Transverse colon (tissue), 4 donors: ENCODE results near the gene OR51I1. TPM values are rescaled to one million over a fixed set of nuclear protein-coding genes. Genes with fewer than 3 reads are reported as not detected.

Experiments
- DNase-seq: peaks from one replicate; pipeline ENCODE4 v3.0.0-alpha.2; 2019
- H3K27ac ChIP-seq, 4 donors: fragments of 200-600 bp; sonication (generic); 2 replicates each; pipeline ENCODE4 v1.5.1; 2016 to 2018; ENCODE audit warnings: inconsistent platforms in 4 of 4
- H3K27me3 ChIP-seq: fragments of 200-600 bp; sonication (generic); 2 replicates; pipeline ENCODE4 v1.5.1; 2017; ENCODE audit warnings: inconsistent platforms
- H3K36me3 ChIP-seq, 4 donors: fragments of 200-600 bp; sonication (generic); 2 replicates each; pipeline ENCODE4 v1.5.1; 2017 to 2019; ENCODE audit warnings: inconsistent platforms in 4 of 4
- H3K4me1 ChIP-seq, 4 donors: fragments of 200-600 bp; sonication (generic); 2 replicates each; pipeline ENCODE4 v1.5.1; 2017 to 2020; ENCODE audit warnings: inconsistent platforms in 4 of 4
- H3K4me3 ChIP-seq, 4 donors: fragments of 200-600 bp; sonication (generic); 1 replicate in 1 of 4; 2 replicates in 3 of 4; pipeline versions ENCODE4 v1.5.1 to v1.6.1; 2017 to 2019; ENCODE audit warnings: inconsistent platforms in 4 of 4
- H3K9me3 ChIP-seq, 2 donors: fragments of 200-600 bp; sonication (generic); 2 replicates each; pipeline ENCODE4 v1.5.1; 2017 to 2019; ENCODE audit warnings: inconsistent platforms in 2 of 2
- CTCF ChIP-seq, 5 experiments: fragments of 200-600 bp in 3 of 5; fragments of 450-650 bp in 2 of 5; sonication (generic) in 3 of 5; IDR thresholded peaks; 1 replicate in 2 of 5; 2 replicates in 3 of 5; pipeline ENCODE4 v1.5.1; 2016 to 2017; ENCODE audit warnings: antibody characterized with exemption in 5 of 5, inconsistent platforms in 3 of 5, mild to moderate bottlenecking in 2 of 5, moderate library complexity in 1 of 5
- EP300 ChIP-seq: sonication (generic); formaldehyde crosslinking; IDR thresholded peaks from one replicate; pipeline ENCODE4 v1.6.1; 2017; ENCODE audit warnings: antibody characterized with exemption, low read depth
- POLR2A ChIP-seq: fragments of 450-650 bp; IDR thresholded peaks from one replicate; pipeline ENCODE4 v1.6.1; 2016; ENCODE audit warnings: antibody characterized with exemption, mild to moderate bottlenecking, moderate library complexity
- POLR2AphosphoS5 ChIP-seq, 3 donors: sonication (generic); formaldehyde crosslinking; IDR thresholded peaks; one replicate each; pipeline ENCODE4 v1.6.1; 2016; ENCODE audit warnings: antibody characterized with exemption in 3 of 3
- WGBS, 2 donors: methylation state at CpG; one replicate each; pipeline ENCODE4 v1.1.5; 2018; ENCODE audit warnings: low coverage in 1 of 2; 5-methylcytosine and 5-hydroxymethylcytosine counted together
- in situ Hi-C, 4 donors: fragments of 200-750 bp; cut with MboI; loops; one replicate each; pipeline versions ENCODE4 v1.15.0 to v1.15.1; 2017; ENCODE audit warnings: low sequenced_read_pairs in 3 of 4, low pct_ligation_motif_present in 1 of 4, low pct_unique_long_range_greater_than_20kb in 1 of 4
- intact Hi-C: fragments of 100-400 bp; cut with DNase I; formaldehyde crosslinking; loops from one replicate; pipeline ENCODE4 v1.15.1; 2023; ENCODE audit warnings: low total_unique reads
- total RNA-seq, 4 donors: library from RNA; depleted of rRNA; stranded (reverse); fragments of >200 nt; gene quantifications; one replicate each; pipeline ENCODE4 v1.1.0, GENCODE V29; 2016

Gene OR51I1
- total RNA-seq, 4 donors from 2014 or later = not detected

DNA sequence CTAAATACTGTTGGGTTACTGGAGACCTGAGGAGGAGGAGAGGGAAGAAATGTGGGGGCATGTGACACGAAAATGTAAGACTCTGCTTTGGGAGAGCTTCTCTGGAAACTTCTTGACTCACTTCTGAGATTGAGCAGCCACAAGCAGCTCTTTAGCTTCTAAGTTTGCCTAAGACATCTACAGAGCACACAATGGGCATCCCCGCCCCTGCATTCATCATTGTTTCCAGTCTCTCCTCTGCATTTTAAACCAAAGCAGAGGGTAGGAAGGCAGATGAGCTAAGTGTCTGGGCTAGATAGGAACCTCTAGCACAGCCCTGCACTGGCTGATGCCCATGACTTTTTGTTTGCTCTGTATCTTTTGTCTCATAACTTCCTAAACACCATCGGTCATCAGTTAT is 45.1 kb upstream of the OR51I1 start:
- DNase-seq = no peak
- Histone ChIP-seq H3K36me3 (no peaks in the 10 kb centered on the region), H3K9me3 (no peaks in the 10 kb centered on the region), H3K27me3 (no peaks in the 10 kb centered on the region), H3K4me3 (no peak overlapping the region), H3K27ac (no peak overlapping the region), H3K4me1 (no peaks in the 10 kb centered on the region)
- intact Hi-C loops = loop anchor here (5.0 kb wide), 1 partner anchor 321 kb away; the partner anchor contains the start of gene OR52N2
- WGBS, 2 donors = 61 to 90% methylated on average over 2 to 3 of the region's 3 CpGs
- in situ Hi-C loops = no loop called here
- no peak for TF ChIP-seq CTCF (IDR thresholded peaks at IDR 0.05)
- TF ChIP-seq POLR2AphosphoS5 (IDR thresholded peaks at IDR 0.05) = no peak
- no peak for TF ChIP-seq EP300
- TF ChIP-seq POLR2A = no peak

DNA sequence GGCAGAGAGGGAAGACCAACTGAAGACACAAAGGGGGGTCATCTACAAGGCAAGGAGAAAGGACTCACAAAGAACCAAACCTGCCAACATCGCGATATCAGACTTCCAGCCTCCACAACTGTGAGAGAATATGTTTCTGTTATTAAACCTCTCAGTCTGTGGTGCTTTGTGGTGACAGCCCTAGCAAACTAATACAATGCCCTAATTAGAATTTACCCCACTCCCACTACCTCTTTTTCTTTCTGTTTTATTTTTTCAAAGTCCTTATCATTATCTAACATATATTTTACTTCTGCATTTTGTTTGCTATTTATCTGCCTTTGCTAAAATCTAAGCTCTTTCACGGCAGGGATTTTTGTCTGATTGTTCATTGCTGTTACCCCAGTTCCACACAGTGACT is 44.7 kb upstream of the OR51I1 start:
- Histone ChIP-seq H3K36me3 (no peaks in the 10 kb centered on the region), H3K9me3 (no peaks in the 10 kb centered on the region), H3K4me3 (no peak overlapping the region), H3K27ac (no peak overlapping the region), H3K4me1 (no peaks in the 10 kb centered on the region), H3K27me3 (no peaks in the 10 kb centered on the region)
- no peak for TF ChIP-seq CTCF (IDR thresholded peaks at IDR 0.05)
- TF ChIP-seq EP300 = no peak
- no peak for TF ChIP-seq POLR2AphosphoS5 (IDR thresholded peaks at IDR 0.05)
- no peak for TF ChIP-seq POLR2A
- DNase-seq = no peak
- intact Hi-C loops (loop anchor here (5.0 kb wide), 1 partner anchor 321 kb away; the partner anchor contains the start of gene OR52N2), in situ Hi-C loops (no loop called here)
- WGBS, 2 donors = 80 to 90% methylated on average over 3 of the region's 3 CpGs

DNA sequence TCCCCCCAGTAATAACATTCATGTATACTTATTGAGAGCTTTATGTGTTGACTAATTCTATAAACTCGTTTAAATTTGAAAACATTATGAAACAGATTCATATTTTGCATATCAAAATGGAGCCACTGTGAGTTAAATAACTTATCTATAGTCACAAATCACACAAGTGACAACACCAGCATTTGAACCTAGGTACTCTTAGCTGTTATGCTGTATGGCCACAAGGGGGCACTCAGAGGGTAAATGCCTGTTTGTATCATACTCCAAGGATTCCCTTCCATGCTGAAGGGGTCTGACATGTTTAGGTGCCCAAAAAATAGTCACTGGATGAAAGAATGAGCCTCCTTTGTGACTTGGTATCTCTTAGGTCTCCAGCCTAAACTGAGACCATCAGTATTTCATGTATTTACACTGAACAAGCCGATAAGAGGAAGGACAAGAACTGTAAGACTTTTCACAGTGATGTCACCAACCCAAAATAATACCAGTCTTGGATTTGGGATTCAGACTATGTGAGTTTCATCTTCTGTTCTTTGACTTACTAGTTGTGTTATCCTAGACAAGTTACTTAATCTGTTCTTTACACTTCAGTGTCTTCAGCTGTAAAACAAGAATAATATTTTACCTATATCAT is 35.0 kb upstream of the OR51I1 start:
- intact Hi-C loops = no loop called here

DNA sequence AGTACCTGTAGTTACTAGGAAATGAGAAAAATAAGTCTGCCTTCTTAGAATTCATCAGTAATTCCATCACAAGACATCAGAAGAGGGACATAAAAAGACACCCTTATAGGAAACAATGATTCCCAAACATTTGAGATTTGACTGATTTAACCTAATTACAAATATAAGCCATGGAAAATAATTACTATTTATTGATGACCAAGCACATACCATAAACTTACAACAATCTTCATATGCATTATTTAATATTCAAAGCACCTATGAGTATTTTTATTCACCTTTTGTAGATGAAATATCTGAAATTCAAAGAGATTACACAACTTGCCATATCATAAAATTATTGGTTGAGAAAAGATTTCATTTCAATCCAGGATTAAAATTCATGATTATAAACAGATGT is 32.6 kb upstream of the OR51I1 start:
- no peak for TF ChIP-seq POLR2A
- no peak for TF ChIP-seq EP300
- TF ChIP-seq CTCF (IDR thresholded peaks at IDR 0.05) = no peak
- DNase-seq = no peak
- Histone ChIP-seq H3K4me1 (no peaks in the 10 kb centered on the region), H3K36me3 (no peaks in the 10 kb centered on the region), H3K9me3 (no peaks in the 10 kb centered on the region), H3K4me3 (no peak overlapping the region), H3K27ac (no peak overlapping the region), H3K27me3 (no peaks in the 10 kb centered on the region)
- in situ Hi-C loops = loop anchor here in 2 of 4 donors (10.0 to 25.0 kb wide), 2 partner anchors 331 to 338 kb away; partner anchors contain the start of gene OR52N2 (in 2 of the 2)
- intact Hi-C loops = no loop called here

More for the DNA sequence above, 35.0 kb upstream of the OR51I1 start:
- in situ Hi-C loops = loop anchor here in 1 of 4 donors (10.0 kb wide), 1 partner anchor 328 kb away; the partner anchor contains the start of gene OR52N2
- H3K4me1 ChIP-seq = no peaks in the 10 kb centered on the region
- no peaks in the 10 kb centered on the region for H3K27me3 ChIP-seq
- TF ChIP-seq CTCF (IDR thresholded peaks at IDR 0.05) = peak; percentile 61 to 74 (median 64)
- no peak for TF ChIP-seq EP300
- no peaks in the 10 kb centered on the region for H3K9me3 ChIP-seq
- H3K36me3 ChIP-seq = no peaks in the 10 kb centered on the region
- H3K27ac ChIP-seq = no peak overlapping the region
- DNase-seq = peak; percentile 25
- WGBS, 2 donors = 35 to 71% methylated on average over 1 to 2 of the region's 2 CpGs
- H3K4me3 ChIP-seq = no peak overlapping the region
